ENCODE results near the gene RSPRY1. TPM values are rescaled to one million over a fixed set of nuclear protein-coding genes. Genes with fewer than 3 reads are reported as not detected.

The RSPRY1 gene
- total RNA-seq, 6 experiments from 2014 or later: 18.0 to 26.1 (median 22.9) TPM

DNA sequence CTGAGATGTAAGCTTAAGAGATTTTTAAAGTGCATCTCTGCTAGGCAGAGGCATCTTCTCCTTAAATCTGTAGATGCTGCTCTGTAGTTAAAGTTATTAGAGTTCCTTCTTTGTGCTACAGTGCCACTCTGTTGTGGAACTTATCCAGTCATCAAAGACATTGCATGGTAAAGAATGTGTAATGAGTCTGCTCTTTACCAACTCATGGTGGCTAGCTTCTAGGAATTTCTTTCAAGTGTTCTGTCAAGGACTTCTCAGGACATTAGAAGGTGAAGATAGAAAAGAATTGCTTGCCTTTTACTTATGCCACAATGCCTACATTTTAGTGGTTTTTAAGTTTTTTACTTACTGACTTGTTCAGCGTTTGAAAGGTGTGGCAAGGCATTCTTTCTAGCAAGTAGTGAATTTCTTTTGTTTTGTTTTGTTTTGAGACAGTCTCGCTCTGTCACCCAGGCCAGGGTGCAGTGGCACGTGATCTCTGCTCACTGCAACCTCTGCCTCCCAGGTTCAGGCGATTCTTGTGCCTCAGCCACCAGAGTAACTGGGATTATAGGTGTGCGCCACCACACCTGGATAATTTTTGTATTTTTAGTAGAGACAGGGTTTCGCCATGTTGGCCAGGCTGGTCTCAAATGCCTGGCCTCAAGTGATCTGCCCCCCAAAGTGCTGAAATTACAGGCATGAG lies 38.7 kb downstream of the RSPRY1 start:
- H3K36me3 ChIP-seq: peaks cover 0 to 98% (median 41%) of the 10 kb centered on the region in 4 donors
- intact Hi-C loops (cut with DNase I): no loop called here
- no peak overlapping the region for H3K4me3 ChIP-seq
- H3K9me3 ChIP-seq: no peaks in the 10 kb centered on the region
- ATAC-seq: no peak
- WGBS (ENCODE audit: insufficient coverage, low coverage, low lambda C conversion rate, missing lambda C conversion rate): 84% methylated on average over 6 of the region's 6 CpGs
- H3K27ac ChIP-seq: no peak overlapping the region
- TF ChIP-seq CTCF (IDR thresholded peaks at IDR 0.05) (no peak), POLR2A (IDR thresholded peaks at IDR 0.05) (no peak)
- H3K4me1 ChIP-seq: no peaks in the 10 kb centered on the region
- no peak for DNase-seq
- H3K27me3 ChIP-seq: no peaks in the 10 kb centered on the region

- 95% methylated on average over 7 of the region's 7 CpGs for WGBS (ENCODE audit: insufficient coverage, low coverage, low lambda C conversion rate, missing lambda C conversion rate)
- no peaks in the 10 kb centered on the region for H3K27me3 ChIP-seq
- TF ChIP-seq CTCF (IDR thresholded peaks at IDR 0.05) (no peak), POLR2A (IDR thresholded peaks at IDR 0.05) (no peak)
- intact Hi-C loops (cut with DNase I): no loop called here
- peaks cover 0 to 98% (median 38%) of the 10 kb centered on the region in 4 donors for H3K36me3 ChIP-seq
- H3K4me1 ChIP-seq: no peaks in the 10 kb centered on the region
- H3K4me3 ChIP-seq: no peak overlapping the region
- DNase-seq (no peak), ATAC-seq (no peak)
- H3K9me3 ChIP-seq: no peaks in the 10 kb centered on the region
- H3K27ac ChIP-seq: no peak overlapping the region
Observed at GRCh38 chr16:57225978-57226377, 39.8 kb downstream of the RSPRY1 start.

- no peaks in the 10 kb centered on the region for H3K4me1 ChIP-seq
- 89% methylated on average over 1 of the region's 4 CpGs for WGBS (ENCODE audit: insufficient coverage, low coverage, low lambda C conversion rate, missing lambda C conversion rate)
- no peak for ATAC-seq
- no peak overlapping the region for H3K4me3 ChIP-seq
- H3K9me3 ChIP-seq: no peaks in the 10 kb centered on the region
- no peaks in the 10 kb centered on the region for H3K27me3 ChIP-seq
- H3K36me3 ChIP-seq: peaks cover 5 to 98% (median 34%) of the 10 kb centered on the region in 4 donors
- intact Hi-C loops (cut with DNase I): no loop called here
- no peak for TF ChIP-seq POLR2A (IDR thresholded peaks at IDR 0.05)
- no peak for DNase-seq
- H3K27ac ChIP-seq: no peak overlapping the region
Observed at GRCh38 chr16:57226701-57227621, 40.8 kb downstream of the RSPRY1 start.

- Histone ChIP-seq H3K4me1 (no peaks in the 10 kb centered on the region), H3K4me3 (no peak overlapping the region), H3K27me3 (no peaks in the 10 kb centered on the region), H3K9me3 (no peaks in the 10 kb centered on the region), H3K27ac (no peak overlapping the region), H3K36me3 (peaks cover 5 to 97% (median 34%) of the 10 kb centered on the region in 4 donors)
- WGBS (ENCODE audit: insufficient coverage, low coverage, low lambda C conversion rate, missing lambda C conversion rate): 88% methylated on average over 1 of the region's 1 CpG
- no peak for ATAC-seq
- intact Hi-C loops (cut with DNase I): no loop called here
- no peak for DNase-seq
- TF ChIP-seq POLR2A (IDR thresholded peaks at IDR 0.05): no peak
- TF ChIP-seq CTCF (IDR thresholded peaks at IDR 0.05): no peak
Observed at GRCh38 chr16:57229079-57229478, 43.0 kb downstream of the RSPRY1 start.

Data from right lobe of liver (tissue), 6 donors.